Left kidney (tissue), 2 donors: ENCODE measurements around the gene GALNTL6. TPM values are rescaled to one million over a fixed set of nuclear protein-coding genes. Genes with fewer than 3 reads are reported as not detected.

Source experiments
- DNase-seq: peaks from one replicate; pipeline ENCODE4 v3.0.0-alpha.2; 2013
- polyA plus RNA-seq: library from polyadenylated mRNA; unstranded; fragments of 120-200 nt; gene quantifications from one replicate; pipeline ENCODE4 v1.2.1, GENCODE V29; 2013; ENCODE audit not compliant: insufficient read length

The GALNTL6 gene
- polyA plus RNA-seq, 1 donor: 0.78 TPM

GRCh38 chr4:173074501-173074946 lies 1261.3 kb downstream of the GALNTL6 start:
- DNase-seq: no peak

GRCh38 chr4:173076903-173077634 lies 1263.9 kb downstream of the GALNTL6 start:
- DNase-seq: no peak

- DNase-seq: no peak
Observed at GRCh38 chr4:173088144-173088543, 1274.9 kb downstream of the GALNTL6 start.
